NB4 (cell line): ENCODE data around the gene PRKACG.

Source experiments
- DNase-seq: peaks from one replicate; pipeline ENCODE4 v3.0.0; 2010; ENCODE audit warnings: low read depth
- H3K4me3 ChIP-seq: one replicate; pipeline ENCODE4 v1.5.1; 2011; ENCODE audit warnings: mild to moderate bottlenecking, low read depth, low read length, moderate library complexity
- CTCF ChIP-seq: IDR thresholded peaks from one replicate; pipeline ENCODE4 v1.5.1; 2012; ENCODE audit warnings: low read depth, low read length
- MAX ChIP-seq: IDR thresholded peaks from 2 replicates; pipeline ENCODE4 v1.6.1; 2011; ENCODE audit warnings: low read depth, low read length
- MYC ChIP-seq: IDR thresholded peaks from 2 replicates; pipeline ENCODE4 v1.6.1; 2011; ENCODE audit warnings: low read depth, low read length
- POLR2A ChIP-seq: IDR thresholded peaks from 2 replicates; pipeline ENCODE4 v1.6.1; 2011; ENCODE audit warnings: mild to moderate bottlenecking; ENCODE audit not compliant: insufficient read length; ENCODE audit errors: extremely low read depth

Gene PRKACG

GRCh38 chr9:68983522-68984424, 30.1 kb downstream of the PRKACG start:
- H3K4me3 ChIP-seq: no peak overlapping the region
- TF ChIP-seq CTCF (no peak), MAX (no peak), POLR2A (no peak), MYC (no peak)

GRCh38 chr9:68983008-68983411, 30.9 kb downstream of the PRKACG start:
- H3K4me3 ChIP-seq: no peak overlapping the region
- DNase-seq: no peak
- TF ChIP-seq MYC: no peak
- no peak for TF ChIP-seq POLR2A
- TF ChIP-seq CTCF: no peak
- TF ChIP-seq MAX: no peak

More at GRCh38 chr9:68983522-68984424, 30.1 kb downstream of the PRKACG start:
- DNase-seq: no peak

GRCh38 chr9:68981789-68982188, 32.1 kb downstream of the PRKACG start:
- no peak overlapping the region for H3K4me3 ChIP-seq
- TF ChIP-seq POLR2A: no peak
- no peak for TF ChIP-seq CTCF
- TF ChIP-seq MAX: no peak
- no peak for TF ChIP-seq MYC
- DNase-seq: peak; percentile 19

GRCh38 chr9:68980341-68980914, 33.5 kb downstream of the PRKACG start:
- DNase-seq: no peak
- H3K4me3 ChIP-seq: no peak overlapping the region
- TF ChIP-seq POLR2A (no peak), CTCF (no peak), MAX (no peak), MYC (no peak)

- H3K4me3 ChIP-seq: no peak overlapping the region
- no peak for TF ChIP-seq MYC
- TF ChIP-seq POLR2A: no peak
- no peak for TF ChIP-seq MAX
- no peak for TF ChIP-seq CTCF
- DNase-seq: no peak
Observed at GRCh38 chr9:68979538-68980314, 34.2 kb downstream of the PRKACG start.
